ENCODE results near the gene YES1. TPM values are rescaled to one million over a fixed set of nuclear protein-coding genes. Genes with fewer than 3 reads are reported as not detected.
"Not testable (repeated sequence)": the region's sequence is repeated elsewhere in the genome, so short reads cannot be mapped to it uniquely, and the experiment has no call there.

YES1 gene
- total RNA-seq, 1 donor from 2014 or later: 173 TPM

DNA sequence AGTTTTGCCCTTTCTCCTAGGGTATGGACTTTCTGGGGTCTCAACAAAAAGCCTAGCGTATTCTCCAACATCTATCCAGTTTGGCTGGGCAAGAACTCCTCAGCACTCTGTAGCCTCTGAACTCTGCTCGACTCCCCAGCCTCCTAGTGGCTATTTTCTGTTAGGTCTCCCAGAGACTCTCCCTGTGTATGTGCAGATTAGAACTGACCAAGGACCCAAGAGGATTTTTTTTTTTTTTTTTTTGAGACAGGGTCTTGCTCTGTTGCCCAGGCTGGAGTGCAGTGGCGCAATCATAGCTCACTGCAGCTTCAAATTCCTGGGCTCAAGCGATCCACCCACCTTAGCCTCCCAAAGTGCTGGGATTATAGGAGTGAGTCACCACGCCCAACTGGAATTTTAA, 81.9 kb downstream of the YES1 start:
- not testable (repeated sequence) for DNase-seq (ENCODE audit: low read depth)

DNA sequence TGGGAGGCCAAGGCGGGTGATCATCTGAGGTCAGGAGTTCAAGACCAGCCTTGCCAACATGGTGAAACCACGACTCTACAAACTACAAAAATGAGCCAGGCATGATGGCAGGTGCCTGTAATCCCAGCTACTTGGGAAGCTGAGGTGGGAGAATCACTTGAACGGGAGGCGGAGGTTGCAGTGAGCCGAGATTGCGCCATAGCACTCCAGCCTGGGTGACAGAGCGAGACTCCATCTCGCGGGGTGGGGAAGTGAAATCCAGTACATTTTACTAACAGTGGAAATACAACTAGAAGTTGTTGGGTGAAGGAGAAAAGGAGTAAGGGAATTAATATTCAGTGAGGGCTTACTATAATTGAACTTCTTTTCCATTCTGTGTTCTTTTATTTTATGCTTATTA, 86.4 kb downstream of the YES1 start:
- no peak for DNase-seq (ENCODE audit: low read depth)

DNA sequence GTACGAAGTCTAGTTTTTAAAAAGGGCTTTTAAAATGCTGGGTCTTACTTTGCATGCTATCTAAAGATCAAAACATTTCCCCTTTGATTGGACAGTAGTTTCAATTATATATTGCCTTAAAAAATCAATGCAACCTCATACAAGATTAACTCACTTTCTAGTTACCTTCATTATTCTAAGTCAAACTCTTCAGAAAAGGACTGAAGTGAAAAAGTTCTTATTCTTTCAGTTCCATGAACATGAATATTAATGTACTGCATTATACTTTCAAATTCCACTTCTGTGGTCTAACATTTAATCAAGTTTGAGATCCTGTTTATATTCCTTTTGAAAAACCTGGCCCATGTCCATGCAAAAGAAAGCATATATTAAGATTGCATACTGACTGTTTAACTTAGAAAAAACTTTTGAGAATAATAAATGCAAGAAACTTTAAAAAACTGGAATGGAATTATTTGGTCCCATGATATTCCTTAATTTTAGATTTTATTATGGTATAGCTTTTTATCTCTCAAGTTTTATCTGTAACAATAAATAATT, 88.4 kb downstream of the YES1 start:
- DNase-seq (ENCODE audit: low read depth): no peak

DNA sequence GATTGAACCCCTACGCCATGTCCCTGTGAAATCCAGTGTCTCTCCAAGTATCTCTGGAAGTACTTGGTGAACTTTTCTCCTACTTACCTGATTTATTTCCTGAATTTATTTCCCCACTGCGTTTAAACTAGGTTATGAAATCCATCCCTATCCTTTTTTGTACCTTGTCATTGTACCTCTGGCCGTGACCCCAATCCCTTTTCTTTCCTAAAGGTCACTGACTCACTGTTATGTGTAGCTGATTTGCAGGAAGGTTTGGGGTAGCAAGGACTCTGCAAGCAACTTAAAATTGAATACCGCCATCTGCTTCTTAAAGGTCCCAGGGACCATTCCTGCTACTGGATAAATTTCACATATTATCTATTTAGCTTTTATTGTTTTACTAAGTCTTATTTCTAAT, 95.0 kb downstream of the YES1 start:
- no peak for DNase-seq (ENCODE audit: low read depth)

DNA sequence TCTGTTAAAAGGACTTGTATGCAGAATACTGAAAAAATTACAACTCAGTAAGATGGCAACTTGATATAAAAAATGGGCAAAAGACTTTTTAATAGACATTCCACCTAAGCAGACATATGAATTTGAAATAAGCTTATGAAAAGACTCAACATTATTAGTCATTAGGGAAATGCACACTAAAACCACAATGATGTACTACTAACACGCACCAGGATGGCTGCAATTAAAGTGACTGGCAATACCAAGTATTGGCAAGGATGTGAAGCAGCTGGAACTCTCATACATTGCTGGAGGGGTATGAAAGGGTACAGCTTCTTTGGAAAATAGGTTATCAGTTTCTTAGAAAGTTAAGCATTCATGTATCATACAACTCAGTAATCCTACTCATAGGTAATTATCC, 96.4 kb downstream of the YES1 start:
- no peak for DNase-seq (ENCODE audit: low read depth)

DNA sequence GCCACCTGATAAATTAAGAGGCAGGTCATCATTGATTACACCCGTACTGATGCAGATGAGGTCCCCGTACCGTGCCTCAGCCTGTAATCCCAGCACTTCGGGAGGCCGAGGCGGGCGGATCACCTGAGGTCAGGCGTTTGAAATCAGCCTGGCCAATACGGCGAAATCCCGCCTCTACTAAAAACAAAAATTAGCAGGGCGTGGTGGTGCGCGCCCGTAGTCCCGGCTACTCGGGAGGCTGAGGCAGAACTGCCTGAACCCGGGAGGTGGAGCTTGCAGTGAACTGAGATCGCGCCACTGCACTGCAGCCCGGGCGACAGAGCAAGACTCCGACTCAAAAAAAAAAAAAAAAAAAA, 98.9 kb downstream of the YES1 start:
- DNase-seq (ENCODE audit: low read depth): no peak

DNA sequence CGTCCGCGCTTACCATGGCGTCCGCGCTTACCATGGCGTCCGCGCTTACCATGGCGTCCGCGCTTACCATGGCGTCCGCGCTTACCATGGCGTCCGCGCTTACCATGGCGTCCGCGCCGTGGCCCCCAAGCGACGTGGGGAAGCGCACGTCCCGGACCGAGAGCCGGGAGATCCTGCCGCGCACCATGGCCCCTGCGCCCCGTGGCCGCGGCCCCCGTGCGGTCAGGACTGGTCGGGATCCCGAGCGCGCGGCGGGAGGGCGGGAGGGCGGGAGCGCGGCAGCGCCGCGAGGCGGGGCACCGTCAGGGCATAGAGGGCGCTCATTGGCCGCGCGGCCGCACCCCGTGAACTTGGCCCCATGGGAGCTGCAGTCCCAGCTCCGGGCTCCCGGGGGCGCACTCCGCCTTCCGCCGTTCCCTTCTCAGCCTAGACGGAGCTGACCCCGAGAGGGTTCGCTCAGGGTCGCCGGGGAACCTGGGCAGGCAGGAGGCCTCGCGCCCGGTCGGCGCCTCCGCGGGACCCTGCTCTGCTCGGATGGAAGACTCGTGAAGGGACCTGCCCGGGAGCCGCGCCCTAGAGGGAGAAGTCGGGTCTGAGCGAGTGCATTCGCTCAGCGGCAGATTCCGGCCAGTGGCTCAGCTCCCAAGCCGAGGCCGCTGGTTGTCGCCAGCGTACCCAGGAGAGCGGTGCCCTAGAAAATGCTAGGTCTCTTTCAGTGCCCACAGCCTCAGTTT, 99.5 kb downstream of the YES1 start, which contains the start of gene ENOSF1:
Gene ENOSF1 (minus strand): TSS at position 230 of the 734 bp plus-strand sequence. CDS start 43 bp downstream, at position 187.
- DNase-seq (ENCODE audit: low read depth): peak; percentile 37

DNA sequence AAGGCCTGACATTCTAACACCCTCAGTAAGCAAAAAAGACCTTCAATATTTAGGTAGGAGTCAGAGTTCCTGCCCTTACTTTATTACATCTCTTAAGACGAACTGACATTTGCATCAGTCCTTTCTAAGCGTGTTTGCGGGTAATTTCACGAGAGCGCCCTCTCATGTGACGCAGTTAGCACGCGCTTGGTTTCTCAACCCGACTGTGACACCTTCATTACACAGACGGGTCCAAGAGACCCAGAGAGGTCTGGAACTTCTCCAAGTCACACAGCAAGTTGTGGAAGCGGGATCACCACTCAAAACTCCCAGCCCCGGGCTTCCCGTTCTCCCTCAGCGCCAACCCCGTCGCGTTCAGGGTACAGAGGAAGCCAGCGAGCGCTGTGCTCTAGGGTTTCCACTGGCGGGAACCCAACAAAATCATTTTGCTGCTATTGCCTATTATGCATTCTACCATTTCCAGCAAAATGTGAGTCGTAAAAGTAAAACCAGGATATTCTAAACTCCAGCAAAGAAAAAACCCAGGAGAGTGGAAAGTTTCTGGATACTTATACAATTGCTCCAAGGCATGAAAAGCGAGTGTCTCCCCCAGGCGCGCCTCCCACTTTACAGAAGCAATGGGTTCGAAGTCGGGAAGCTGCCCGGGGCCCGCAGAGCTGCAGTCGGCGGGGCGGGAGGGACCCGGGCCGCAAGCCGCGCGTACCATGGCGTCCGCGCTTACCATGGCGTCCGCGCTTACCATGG, 100.2 kb downstream of the YES1 start:
- peak; percentile 80 for DNase-seq (ENCODE audit: low read depth)

DNA sequence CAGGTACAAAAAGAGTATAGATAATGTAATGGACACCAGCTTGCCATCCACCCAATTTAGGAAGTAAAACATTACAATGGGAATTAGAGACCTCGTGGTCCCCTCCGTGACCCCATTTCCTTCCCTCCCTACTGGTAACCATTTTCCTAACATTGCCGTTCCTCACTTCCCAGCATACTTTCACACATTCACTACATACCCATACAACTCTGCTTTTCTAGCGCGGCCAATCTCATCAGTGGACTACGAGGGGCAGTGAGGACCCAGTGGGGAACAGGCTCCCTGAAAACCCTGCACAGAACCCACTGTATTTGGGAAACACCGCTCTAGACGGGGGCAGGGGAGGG, 100.8 kb downstream of the YES1 start:
- DNase-seq (ENCODE audit: low read depth): no peak

DNA sequence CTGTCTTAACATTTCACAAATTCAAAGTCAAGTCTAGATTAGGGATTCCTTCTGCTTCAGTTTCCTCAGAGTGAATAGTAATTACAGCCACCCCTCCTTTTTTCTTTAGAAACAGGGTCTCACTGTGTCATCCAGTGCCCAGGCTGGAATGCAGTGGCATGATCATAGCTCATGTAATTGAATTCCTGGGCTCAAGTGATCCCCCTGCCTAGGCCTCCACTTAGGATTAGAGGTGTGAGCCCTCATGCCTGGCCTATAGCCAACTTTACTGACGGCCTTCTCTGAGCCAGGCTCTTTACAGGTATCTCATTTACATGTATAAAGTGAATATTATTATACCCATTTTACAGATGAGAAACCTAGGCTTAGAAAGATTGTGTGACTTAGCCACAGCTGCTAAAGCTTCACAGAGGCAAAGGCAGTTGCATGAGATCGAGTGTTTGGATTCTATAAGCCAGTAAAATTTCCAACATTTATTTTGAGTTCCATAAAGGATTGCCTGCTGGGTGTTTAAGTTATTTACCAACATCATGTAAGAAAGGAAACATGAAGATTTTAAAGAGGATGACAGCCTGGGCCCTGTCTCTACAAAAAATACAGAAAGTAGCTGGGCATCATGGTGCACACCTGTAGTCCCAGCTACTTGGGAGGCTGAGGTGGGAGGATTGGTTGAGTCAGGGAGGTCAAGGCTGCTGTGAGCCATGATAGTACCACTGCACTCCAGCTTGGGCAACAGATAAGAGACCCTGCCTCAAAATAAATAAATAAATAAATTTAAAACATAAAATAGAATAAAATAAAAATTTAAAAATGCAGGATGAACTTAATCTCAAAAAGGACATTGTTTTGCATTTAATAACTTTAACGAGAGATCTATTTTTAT, 101.4 kb downstream of the YES1 start:
- no peak for DNase-seq (ENCODE audit: low read depth)

DNA sequence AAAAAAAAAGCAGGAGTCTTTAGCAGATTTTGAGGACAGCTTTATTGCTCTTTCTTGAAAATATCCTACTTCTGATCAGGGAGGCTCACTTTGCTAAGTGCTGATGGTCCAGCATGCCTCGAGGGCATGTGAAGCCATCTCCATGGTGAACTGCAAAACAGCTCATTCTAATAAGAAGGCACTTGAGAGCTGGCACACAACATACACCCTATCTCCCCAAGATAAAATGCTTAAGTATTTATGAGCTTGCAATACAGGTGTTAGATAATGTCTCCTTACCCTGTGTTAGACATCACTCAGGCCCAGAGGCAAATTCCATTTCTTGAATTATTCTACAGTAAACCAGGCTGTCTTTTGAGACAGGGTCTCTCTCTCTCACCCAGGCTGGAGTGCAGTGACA, 102.3 kb downstream of the YES1 start:
- DNase-seq (ENCODE audit: low read depth): no peak

DNA sequence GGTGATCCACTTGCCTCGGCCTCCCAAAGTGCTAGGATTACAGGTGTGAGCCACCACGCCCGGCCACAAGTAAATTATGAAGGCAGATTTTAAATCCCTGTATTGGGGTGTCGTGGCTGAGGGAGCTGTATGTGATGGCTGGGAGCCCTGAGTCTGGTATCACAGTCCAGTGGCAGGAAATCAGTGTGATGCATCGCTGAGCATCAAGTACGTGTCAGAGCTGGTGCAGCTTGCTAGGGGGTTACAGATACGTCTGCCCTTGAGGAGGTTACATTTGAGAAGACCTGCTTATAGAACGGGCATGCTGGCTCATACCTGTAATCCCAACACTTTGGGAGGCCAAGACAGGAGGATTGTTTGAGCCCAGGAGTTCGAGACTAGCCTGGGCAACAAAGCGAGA, 103.9 kb downstream of the YES1 start:
- no peak for DNase-seq (ENCODE audit: low read depth)

DNA sequence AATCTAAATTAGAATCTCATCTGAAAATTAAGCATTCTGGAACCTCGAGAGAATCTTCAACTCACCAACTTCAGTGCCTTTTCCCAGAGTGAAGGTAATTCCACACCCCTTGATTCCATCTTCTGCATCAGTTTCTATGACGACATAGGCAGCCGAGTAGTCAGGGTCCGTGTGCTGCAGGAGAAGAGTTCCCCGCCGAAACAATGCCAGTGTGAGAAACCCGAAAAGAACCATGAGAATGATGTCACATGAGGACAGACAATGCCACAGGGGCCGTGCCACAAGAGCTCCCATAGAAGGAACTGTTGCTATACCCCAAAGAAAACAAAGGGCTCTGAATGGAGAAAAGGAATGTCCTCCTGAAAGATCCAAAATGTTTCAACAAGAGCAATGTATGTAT, 105.6 kb downstream of the YES1 start:
- DNase-seq (ENCODE audit: low read depth): no peak

DNA sequence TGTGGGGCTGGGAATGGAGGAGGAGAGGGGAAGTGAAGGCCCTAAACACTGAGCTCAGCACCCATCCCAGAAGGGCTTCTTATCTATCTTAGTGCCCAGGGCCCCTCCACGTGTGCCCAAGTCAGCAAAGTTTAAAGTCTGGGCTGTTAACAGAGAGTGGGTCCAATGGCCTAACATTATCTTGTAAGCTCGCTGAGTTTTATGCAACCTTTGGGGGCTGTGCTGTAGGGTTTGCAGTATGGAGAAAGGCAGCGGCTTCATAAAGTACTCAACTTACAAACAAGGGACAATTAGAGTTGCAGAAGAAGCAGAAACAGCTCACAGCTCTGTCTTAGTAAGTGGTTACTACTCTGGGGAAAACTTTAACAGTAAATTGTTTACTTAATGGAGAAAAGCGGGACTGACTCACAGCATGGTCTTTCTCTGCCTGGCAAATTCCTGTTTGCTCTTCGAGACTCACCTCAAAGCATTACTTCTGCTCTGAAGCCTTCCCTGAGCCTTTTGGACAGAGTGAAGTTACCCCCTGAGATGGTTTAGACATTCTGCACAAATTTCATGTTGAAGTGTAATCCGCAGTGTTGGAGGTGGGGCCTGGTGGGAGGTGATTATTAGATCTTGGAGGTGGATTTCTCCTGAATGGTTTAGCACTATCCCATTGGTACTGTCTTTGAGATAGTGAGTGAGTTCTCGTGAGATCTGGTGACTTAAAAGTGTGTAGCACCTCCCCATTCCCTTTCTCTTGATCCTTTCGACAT, 108.7 kb downstream of the YES1 start:
- DNase-seq (ENCODE audit: low read depth): peak; percentile 93

DNA sequence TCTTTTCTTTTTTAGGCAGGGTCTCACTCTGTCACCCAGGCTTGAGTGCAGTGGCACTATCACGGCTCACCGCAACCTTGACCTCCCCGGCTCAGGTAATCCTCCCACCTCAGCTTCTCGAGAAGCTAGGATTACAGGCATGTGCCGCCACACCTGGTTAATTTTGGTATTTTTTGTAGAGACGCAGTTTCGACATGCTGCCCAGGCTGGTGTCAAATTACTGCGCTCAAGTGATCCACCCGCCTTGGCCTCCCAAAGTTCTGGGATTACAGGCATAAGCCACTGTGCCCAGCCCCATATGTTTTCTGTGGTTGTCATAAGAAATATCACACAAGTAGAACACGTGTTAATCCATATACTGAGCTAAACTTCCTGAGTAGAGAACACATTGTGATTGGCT, 114.2 kb downstream of the YES1 start:
- DNase-seq (ENCODE audit: low read depth): no peak

DNA sequence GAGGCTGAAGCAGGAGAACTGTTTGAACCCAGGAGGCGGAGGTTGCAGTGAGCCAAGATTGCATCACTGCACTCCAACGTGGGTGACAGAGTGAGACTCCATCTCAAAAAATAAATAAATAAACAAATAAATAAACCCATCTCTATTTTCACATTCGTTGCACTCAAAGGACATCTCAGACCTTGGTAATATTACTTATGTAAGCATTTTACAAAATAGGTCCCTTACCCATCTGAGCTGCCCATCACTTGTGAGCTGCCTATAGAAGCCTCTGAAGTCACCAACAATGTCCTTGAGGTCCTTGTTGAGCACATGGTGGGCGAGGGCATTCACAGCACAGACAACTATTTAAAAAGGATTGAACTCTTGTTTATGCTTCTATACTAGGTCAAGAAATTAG, 115.0 kb downstream of the YES1 start:
- DNase-seq (ENCODE audit: low read depth): no peak

DNA sequence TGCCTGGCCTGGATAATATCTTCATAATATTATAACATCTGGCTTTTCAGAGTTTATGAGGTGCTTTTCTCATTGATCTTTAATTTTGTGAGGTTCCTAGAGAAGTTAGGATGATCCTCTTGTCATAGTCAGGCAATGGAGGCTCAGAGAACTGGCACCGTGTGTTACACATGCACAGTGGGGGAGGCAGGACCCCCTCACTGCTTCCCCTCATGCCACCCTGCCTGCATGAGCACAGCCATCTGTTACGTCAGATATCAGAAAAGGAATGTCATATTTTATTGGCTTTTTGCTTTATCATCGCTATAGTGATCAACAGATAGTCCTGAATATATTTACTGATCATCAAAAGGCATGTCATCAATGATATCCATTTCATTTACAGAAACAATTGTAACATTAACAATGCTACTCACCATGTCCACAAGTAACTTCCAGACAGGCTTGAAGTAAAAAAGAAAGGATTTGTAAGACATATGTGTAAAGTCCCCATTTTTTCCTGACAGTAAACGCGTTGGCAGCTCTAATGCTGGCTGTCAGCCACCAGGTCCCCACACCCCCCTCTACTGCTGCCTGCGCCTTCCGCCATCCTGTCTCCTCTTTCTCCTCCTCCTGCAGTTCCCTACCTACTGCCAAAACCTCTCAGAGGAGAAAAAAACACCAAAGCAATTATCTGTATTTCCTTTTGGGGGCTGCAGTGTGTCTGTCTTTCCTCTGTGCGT, 118.4 kb downstream of the YES1 start:
- no peak for DNase-seq (ENCODE audit: low read depth)

DNA sequence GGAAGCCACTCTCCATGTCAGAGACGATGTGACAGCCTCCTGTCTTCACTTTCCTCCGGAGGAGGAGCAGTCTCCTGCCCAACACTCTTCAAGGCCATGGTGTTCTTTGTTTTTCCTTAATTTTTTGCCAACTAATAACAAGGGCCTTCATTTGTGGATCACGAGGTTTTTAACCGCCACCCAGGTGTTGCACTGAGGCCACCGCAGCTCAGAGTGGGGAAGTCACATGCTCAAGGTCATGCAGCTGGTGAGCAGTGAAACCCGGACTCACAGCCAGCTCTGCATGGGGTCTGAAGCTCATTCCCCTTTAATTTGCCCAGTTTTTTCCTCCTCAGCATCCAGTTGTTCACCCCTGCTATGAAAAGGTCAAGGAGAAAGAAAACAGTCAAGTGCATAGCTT, 119.2 kb downstream of the YES1 start:
- no peak for DNase-seq (ENCODE audit: low read depth)

DNA sequence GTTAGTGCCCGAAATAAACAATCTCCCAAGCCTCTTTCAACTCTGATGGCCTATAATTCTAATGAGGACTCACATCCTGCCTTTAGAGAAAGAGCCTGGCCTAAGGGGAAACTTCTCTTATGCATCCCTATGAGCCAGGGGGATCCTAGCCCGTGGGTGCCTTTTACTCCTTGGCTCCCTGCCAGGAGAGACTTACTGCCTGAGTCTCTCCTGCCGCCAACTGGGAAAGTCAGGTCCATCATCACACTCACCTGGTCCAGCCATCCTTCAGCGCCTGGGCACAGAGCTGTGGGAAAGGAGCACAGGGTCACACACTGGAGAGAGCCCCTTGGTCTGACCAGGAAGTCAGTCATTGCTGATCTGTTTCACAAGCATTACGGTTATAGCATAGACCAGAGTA, 123.7 kb downstream of the YES1 start:
- DNase-seq (ENCODE audit: low read depth): no peak

DNA sequence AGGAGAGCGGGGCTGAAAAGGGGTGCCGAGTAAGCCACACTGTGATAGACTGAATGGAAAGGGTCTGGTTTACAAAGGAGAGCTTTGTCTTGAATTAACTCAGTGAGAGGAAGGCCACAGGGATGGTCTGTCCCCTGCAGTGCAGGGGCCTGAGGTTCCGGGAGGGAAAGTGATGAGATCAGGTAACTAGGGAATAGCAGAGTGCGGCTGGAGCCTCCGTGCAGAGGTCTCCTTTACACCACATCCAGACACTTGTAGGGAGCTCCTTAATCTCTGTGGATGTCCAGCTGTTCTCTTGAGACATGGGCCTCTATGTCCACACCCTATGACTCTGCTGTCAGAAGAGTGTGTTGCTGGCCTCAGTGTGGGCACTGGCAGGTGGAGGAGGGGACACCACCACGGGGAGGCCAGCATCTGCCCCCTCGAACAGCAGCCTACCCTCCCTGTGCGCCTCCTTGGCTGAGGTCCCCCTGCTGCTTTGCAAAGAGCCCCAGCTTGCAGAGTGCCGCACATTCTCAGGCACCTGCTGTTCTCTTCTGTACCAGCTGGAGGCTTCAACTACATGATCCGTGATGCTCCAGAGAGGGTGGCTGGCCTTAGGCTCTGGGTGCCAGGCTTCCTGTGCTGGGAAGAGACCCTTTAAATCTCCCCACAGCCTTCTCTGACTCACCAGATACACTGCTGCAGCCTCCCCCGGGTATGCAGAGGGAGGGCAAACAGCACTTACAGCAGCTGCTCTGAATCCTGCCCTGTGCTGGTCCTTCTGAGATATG, 125.5 kb downstream of the YES1 start:
- DNase-seq (ENCODE audit: low read depth): no peak

All from renal cortical epithelial cell (primary cell).